ENCODE data around the gene ADCY3. TPM values are rescaled to one million over a fixed set of nuclear protein-coding genes. Genes with fewer than 3 reads are reported as not detected.
A peak's percentile ranks its signal among the peaks of the same experiment; 100 is the strongest.

ADCY3 gene
- 36.6 and 53.9 TPM in 2 replicates for polyA plus RNA-seq (2012; rRNA removed)
- polyA plus RNA-seq (2012; cell fraction: cytosol; rRNA removed): 18.1 and 28.6 TPM in 2 replicates
- 123 and 156 TPM in 2 replicates for polyA plus RNA-seq (2012; cell fraction: nucleus; rRNA removed)

DNA sequence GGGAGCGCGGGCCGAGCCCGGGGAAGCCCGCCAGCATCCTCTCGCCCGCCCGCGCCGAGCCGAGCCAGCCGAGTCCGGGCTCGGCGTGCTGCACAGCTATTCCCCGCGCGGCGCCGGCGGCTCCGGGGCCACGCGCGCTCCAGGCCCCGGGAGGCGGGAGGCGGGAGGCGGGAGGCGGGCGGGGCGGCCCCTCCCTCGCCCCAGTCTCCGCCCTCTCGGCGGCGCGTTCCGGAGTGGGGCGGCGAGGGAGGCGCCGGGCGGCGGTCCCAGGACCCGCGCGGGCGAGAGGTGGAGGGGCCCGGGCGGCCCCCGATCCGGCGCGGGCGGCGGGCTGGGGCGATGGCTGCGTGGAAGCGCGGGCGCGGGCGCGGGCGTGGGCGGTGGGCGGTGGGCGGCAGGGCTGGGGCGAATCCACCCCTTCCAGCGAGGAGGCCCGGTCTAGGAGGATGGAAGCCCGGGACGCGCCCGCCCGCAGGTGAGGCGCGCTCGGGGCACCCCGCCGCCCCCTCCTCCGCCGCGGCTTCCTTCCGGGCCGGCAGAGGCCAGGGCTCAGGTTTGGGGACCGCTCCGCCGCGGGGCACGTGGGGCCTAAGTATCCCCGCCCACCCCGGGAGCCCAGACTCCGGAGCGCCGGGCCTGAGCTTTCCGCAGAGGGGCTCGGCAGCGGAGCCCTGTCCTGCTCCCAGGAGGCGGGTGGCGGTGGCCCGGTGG, at the start of gene ADCY3:
Gene ADCY3, minus strand, starts transcription at position 140 of the 711 bp plus-strand sequence. CDS start 1,250 bp downstream, outside the sequence.
- Histone ChIP-seq H3K79me2 (ENCODE audit: insufficient read depth) (peaks cover 8% of the 10 kb centered on the region; the same call in 1 of the 2 replicates), H2AFZ (ENCODE audit: low read depth) (peak within 1 kb of the TSS; percentile 92), H3K9me2 (no peaks in the 10 kb centered on the region), H3K4me1 (ENCODE audit: control insufficient read depth in 1 of 2, insufficient read depth in 2 of 2, low read depth in 1 of 2, low read length in 1 of 2) (peaks cover 0 to 27% of the 10 kb centered on the region in 2 experiments; a peak in 1 of 4 replicates), H3K9me3 (no peaks in the 10 kb centered on the region), H3F3A (replicated peaks; ENCODE audit: insufficient read depth) (peaks cover 6% of the 10 kb centered on the region), H3K4me2 (peak within 1 kb of the TSS; percentile 94), H3K27ac (ENCODE audit: low read depth in 2 of 2, low read length in 1 of 2) (peak within 1 kb of the TSS in 1 of 2 experiments; percentile 1; a peak in 2 of 4 replicates), H3K9ac (peak within 1 kb of the TSS; percentile 66), H3K36me3 (replicated peaks in 1 of 2; ENCODE audit: control insufficient read depth in 1 of 2, insufficient read depth in 2 of 2, low read length in 1 of 2) (no peaks in the 10 kb centered on the region), H4K20me1 (ENCODE audit: insufficient read depth) (no peaks in the 10 kb centered on the region), H3K4me3 (ENCODE audit: low read depth in 2 of 2, low read length in 1 of 2) (peak within 1 kb of the TSS; percentile 66 to 73), H3K27me3 (ENCODE audit: insufficient read depth) (no peaks in the 10 kb centered on the region)
- POLR2A ChIA-PET: interaction anchor here (1.0 kb wide), 1 partner anchor 52 kb away, joined by 3 read pairs; no protein-coding TSS in a partner anchor
- CTCF ChIA-PET: interaction anchor here (0.6 to 3.1 kb wide), 9 partner anchors 9 to 209 kb away, joined by 3 to 11 read pairs (median 4); no protein-coding TSS in a partner anchor
- TF ChIP-seq MEF2A (IDR thresholded peaks at IDR 0.05; ENCODE audit: borderline replicate concordance, low read depth) (no peak), POLR2AphosphoS5 (IDR thresholded peaks at IDR 0.05; ENCODE audit: low read depth, low read length) (no peak), RXRA (IDR thresholded peaks at IDR 0.05; ENCODE audit: borderline replicate concordance, low read depth) (no peak), YY1 (IDR thresholded peaks at IDR 0.05; ENCODE audit: low read depth) (no peak), SIN3A (IDR thresholded peaks at IDR 0.05; ENCODE audit: borderline replicate concordance, low read depth, low read length) (peak; percentile 35; the same call in 1 of the 2 replicates), EP300 (IDR thresholded peaks at IDR 0.05; ENCODE audit: borderline replicate concordance in 1 of 2, low read depth in 1 of 2, low read length in 1 of 2) (no peak), MXI1 (IDR thresholded peaks at IDR 0.05; ENCODE audit: low read depth, low read length) (peak; percentile 89), GABPA (IDR thresholded peaks at IDR 0.05; ENCODE audit: low read depth) (no peak)
- TF ChIP-seq, protein P1, sequence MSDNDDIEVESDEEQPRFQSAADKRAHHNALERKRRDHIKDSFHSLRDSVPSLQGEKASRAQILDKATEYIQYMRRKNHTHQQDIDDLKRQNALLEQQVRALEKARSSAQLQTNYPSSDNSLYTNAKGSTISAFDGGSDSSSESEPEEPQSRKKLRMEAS (IDR thresholded peaks at IDR 0.05; ENCODE audit: low read depth): peak; percentile 49; the same call in 1 of the 2 replicates
- 1% methylated on average over 25 of the region's 103 CpGs for WGBS (ENCODE audit: low lambda C conversion rate)
- DNase-seq: peak; percentile 90

DNA sequence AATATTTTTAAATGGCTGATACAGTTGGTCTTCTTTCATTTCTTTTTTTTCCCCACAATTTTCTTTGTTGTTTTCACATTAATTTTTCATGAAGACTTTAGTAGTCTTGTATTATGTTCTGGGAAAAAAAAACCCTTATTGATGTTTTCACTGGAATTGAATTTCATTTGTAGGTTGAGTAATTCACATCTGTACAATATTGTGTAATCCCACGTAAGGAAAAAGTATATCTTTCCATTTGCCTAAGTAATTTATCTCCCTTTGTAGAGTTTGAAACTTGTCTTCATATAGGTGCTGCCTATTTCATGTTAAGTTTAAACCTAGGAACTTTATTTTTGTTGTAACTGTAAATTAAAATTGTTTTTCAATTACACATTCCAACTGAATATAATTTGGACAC, 49.7 kb upstream of the ADCY3 start:
- Histone ChIP-seq H3K36me3 (replicated peaks in 1 of 2; ENCODE audit: control insufficient read depth in 1 of 2, insufficient read depth in 2 of 2, low read length in 1 of 2) (peaks cover 12 to 19% of the 10 kb centered on the region in 2 experiments), H3K4me2 (no peak overlapping the region), H3K4me1 (ENCODE audit: control insufficient read depth in 1 of 2, insufficient read depth in 2 of 2, low read depth in 1 of 2, low read length in 1 of 2) (peaks cover 5 to 12% of the 10 kb centered on the region in 2 experiments; a peak in 3 of 4 replicates), H3K79me2 (ENCODE audit: insufficient read depth) (peaks cover 48% of the 10 kb centered on the region), H3K4me3 (ENCODE audit: low read depth in 2 of 2, low read length in 1 of 2) (no peak overlapping the region), H3F3A (replicated peaks; ENCODE audit: insufficient read depth) (no peaks in the 10 kb centered on the region), H4K20me1 (ENCODE audit: insufficient read depth) (no peaks in the 10 kb centered on the region), H3K27ac (ENCODE audit: low read depth in 2 of 2, low read length in 1 of 2) (no peak overlapping the region), H3K9ac (no peak overlapping the region), H3K9me2 (no peaks in the 10 kb centered on the region), H3K9me3 (no peaks in the 10 kb centered on the region), H2AFZ (ENCODE audit: low read depth) (no peak overlapping the region), H3K27me3 (ENCODE audit: insufficient read depth) (no peaks in the 10 kb centered on the region)
- no peak for DNase-seq
- POLR2A ChIA-PET: no interaction called here
- CTCF ChIA-PET: interaction anchor here (0.9 to 1.8 kb wide), 3 partner anchors 13 to 159 kb away, joined by 3 to 6 read pairs (median 4); no protein-coding TSS in a partner anchor
- 72% methylated on average over 1 of the region's 1 CpG for WGBS (ENCODE audit: low lambda C conversion rate)
- TF ChIP-seq NRF1 (IDR thresholded peaks at IDR 0.05; ENCODE audit: low read depth, low read length): no peak
- no peak for TF ChIP-seq RCOR1 (IDR thresholded peaks at IDR 0.05; ENCODE audit: low read length)
- no peak for TF ChIP-seq SMC3 (IDR thresholded peaks at IDR 0.05; ENCODE audit: low read depth, low read length)
- no peak for TF ChIP-seq GATA2 (CRISPR knock-in tag; IDR thresholded peaks at IDR 0.05)
- TF ChIP-seq, protein P2, sequence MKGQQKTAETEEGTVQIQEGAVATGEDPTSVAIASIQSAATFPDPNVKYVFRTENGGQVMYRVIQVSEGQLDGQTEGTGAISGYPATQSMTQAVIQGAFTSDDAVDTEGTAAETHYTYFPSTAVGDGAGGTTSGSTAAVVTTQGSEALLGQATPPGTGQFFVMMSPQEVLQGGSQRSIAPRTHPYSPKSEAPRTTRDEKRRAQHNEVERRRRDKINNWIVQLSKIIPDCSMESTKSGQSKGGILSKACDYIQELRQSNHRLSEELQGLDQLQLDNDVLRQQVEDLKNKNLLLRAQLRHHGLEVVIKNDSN (IDR thresholded peaks at IDR 0.05; ENCODE audit: borderline replicate concordance, low read depth): no peak
- TF ChIP-seq NFIC (IDR thresholded peaks at IDR 0.05; ENCODE audit: borderline replicate concordance): no peak
- no peak for TF ChIP-seq ELF1 (IDR thresholded peaks at IDR 0.05)
- TF ChIP-seq, protein P1 (IDR thresholded peaks at IDR 0.05; ENCODE audit: low read depth): no peak
- TF ChIP-seq, protein P3, sequence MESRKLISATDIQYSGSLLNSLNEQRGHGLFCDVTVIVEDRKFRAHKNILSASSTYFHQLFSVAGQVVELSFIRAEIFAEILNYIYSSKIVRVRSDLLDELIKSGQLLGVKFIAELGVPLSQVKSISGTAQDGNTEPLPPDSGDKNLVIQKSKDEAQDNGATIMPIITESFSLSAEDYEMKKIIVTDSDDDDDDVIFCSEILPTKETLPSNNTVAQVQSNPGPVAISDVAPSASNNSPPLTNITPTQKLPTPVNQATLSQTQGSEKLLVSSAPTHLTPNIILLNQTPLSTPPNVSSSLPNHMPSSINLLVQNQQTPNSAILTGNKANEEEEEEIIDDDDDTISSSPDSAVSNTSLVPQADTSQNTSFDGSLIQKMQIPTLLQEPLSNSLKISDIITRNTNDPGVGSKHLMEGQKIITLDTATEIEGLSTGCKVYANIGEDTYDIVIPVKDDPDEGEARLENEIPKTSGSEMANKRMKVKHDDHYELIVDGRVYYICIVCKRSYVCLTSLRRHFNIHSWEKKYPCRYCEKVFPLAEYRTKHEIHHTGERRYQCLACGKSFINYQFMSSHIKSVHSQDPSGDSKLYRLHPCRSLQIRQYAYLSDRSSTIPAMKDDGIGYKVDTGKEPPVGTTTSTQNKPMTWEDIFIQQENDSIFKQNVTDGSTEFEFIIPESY (IDR thresholded peaks at IDR 0.05; ENCODE audit: borderline replicate concordance, low read depth): no peak
- no peak for TF ChIP-seq JUND (IDR thresholded peaks at IDR 0.05)
- TF ChIP-seq, protein P4, sequence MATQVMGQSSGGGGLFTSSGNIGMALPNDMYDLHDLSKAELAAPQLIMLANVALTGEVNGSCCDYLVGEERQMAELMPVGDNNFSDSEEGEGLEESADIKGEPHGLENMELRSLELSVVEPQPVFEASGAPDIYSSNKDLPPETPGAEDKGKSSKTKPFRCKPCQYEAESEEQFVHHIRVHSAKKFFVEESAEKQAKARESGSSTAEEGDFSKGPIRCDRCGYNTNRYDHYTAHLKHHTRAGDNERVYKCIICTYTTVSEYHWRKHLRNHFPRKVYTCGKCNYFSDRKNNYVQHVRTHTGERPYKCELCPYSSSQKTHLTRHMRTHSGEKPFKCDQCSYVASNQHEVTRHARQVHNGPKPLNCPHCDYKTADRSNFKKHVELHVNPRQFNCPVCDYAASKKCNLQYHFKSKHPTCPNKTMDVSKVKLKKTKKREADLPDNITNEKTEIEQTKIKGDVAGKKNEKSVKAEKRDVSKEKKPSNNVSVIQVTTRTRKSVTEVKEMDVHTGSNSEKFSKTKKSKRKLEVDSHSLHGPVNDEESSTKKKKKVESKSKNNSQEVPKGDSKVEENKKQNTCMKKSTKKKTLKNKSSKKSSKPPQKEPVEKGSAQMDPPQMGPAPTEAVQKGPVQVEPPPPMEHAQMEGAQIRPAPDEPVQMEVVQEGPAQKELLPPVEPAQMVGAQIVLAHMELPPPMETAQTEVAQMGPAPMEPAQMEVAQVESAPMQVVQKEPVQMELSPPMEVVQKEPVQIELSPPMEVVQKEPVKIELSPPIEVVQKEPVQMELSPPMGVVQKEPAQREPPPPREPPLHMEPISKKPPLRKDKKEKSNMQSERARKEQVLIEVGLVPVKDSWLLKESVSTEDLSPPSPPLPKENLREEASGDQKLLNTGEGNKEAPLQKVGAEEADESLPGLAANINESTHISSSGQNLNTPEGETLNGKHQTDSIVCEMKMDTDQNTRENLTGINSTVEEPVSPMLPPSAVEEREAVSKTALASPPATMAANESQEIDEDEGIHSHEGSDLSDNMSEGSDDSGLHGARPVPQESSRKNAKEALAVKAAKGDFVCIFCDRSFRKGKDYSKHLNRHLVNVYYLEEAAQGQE (IDR thresholded peaks at IDR 0.05; ENCODE audit: low read depth, low read length): no peak
- TF ChIP-seq TCF12 (IDR thresholded peaks at IDR 0.05): no peak
- no peak for TF ChIP-seq FOXM1 (IDR thresholded peaks at IDR 0.05; ENCODE audit: low read depth)
